HG03439 (cell line): ENCODE measurements around the gene RAB35.

ENCODE experiments used
- ATAC-seq: cut with Tn5 transposase; IDR thresholded peaks from one replicate; pipeline ENCODE4 v1.9.1; 2021; ENCODE audit warnings: mild to moderate bottlenecking, moderate library complexity; ENCODE audit not compliant: unreplicated experiment

Gene RAB35

GRCh38 chr12:120116441-120116791 is at the start of gene RAB35:
RAB35 (minus strand) TSS chr12:120116753; CDS start chr12:120116650, 103 bp downstream.
- ATAC-seq = no peak

- ATAC-seq = no peak
Measured at GRCh38 chr12:120164293-120164692, 47.7 kb upstream of the RAB35 start.

GRCh38 chr12:120162763-120163162 is 46.2 kb upstream of the RAB35 start:
- ATAC-seq = no peak

GRCh38 chr12:120161852-120162251 is 45.3 kb upstream of the RAB35 start:
- no peak for ATAC-seq

GRCh38 chr12:120159509-120160237 is 43.1 kb upstream of the RAB35 start:
- ATAC-seq = no peak

GRCh38 chr12:120158351-120158750 is 41.8 kb upstream of the RAB35 start:
- no peak for ATAC-seq

- ATAC-seq = no peak
Measured at GRCh38 chr12:120157678-120158077, 41.1 kb upstream of the RAB35 start.

- ATAC-seq = no peak
Measured at GRCh38 chr12:120156315-120157259, 40.0 kb upstream of the RAB35 start.

GRCh38 chr12:120155072-120155471 is 38.5 kb upstream of the RAB35 start:
- ATAC-seq = no peak

- ATAC-seq = no peak
Measured at GRCh38 chr12:120150919-120151525, 34.5 kb upstream of the RAB35 start.

GRCh38 chr12:120148011-120148410 is 31.5 kb upstream of the RAB35 start:
- no peak for ATAC-seq

- ATAC-seq = no peak
Measured at GRCh38 chr12:120145164-120145563, 28.6 kb upstream of the RAB35 start.

- ATAC-seq = no peak
Measured at GRCh38 chr12:120144215-120144614, 27.7 kb upstream of the RAB35 start.

- no peak for ATAC-seq
Measured at GRCh38 chr12:120142231-120142877, 25.8 kb upstream of the RAB35 start.

- no peak for ATAC-seq
Measured at GRCh38 chr12:120141336-120141735, 24.8 kb upstream of the RAB35 start.

- no peak for ATAC-seq
Measured at GRCh38 chr12:120140603-120141002, 24.1 kb upstream of the RAB35 start.

GRCh38 chr12:120139958-120140357 is 23.4 kb upstream of the RAB35 start:
- no peak for ATAC-seq

GRCh38 chr12:120138366-120138765 is 21.8 kb upstream of the RAB35 start:
- ATAC-seq = no peak

GRCh38 chr12:120137833-120138232 is 21.3 kb upstream of the RAB35 start:
- ATAC-seq = no peak

GRCh38 chr12:120136093-120136770 is 19.7 kb upstream of the RAB35 start:
- ATAC-seq = no peak
